Activated CD4-positive, alpha-beta T cell treated with anti-CD3 and anti-CD28 coated beads for 1 hour (primary cell): ENCODE data around the gene MAFB.

Experiments
- DNase-seq: peaks from one replicate; pipeline ENCODE4 v3.0.0-alpha.2; 2020

MAFB gene

DNA sequence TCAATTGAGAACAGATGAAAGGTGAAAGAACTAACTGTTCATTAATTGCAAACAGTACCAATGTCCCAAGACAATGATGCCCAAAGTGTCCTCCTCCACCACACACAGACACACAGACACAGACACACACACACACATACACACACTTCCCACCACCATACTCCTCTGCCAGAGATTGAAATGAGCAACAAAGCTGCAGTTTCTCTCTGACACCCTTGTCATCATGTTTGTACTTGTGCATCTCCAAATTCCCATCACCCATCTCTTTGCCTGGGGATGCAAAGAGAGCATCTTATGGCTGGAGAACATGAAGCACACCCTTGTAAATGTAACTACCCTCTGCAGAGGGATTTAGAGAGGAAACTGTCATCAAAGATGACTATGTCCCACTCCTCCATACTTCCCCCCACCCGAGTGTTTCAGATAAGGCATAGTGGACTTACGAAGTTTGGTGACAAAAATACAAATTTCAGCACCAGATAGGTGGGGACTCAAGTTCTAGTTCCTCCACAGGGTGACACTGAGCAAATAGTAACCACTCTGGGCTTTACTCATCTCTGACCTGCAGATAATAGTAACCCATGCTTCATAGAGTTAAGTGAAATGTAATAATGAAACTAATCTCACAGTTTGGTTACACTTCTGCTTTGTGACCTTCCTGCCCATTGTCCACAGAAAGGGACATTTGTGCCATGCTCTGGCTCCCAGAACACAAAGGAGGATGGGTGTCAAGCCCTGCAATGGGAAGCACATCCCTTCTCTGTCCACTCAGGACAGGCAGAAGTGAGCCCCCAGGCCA lies 8.7 kb downstream of the MAFB start:
- no peak for DNase-seq

- DNase-seq: no peak
These were observed 9.9 kb downstream of the MAFB start for GRCh38 chr20:40679184-40679583.

DNA sequence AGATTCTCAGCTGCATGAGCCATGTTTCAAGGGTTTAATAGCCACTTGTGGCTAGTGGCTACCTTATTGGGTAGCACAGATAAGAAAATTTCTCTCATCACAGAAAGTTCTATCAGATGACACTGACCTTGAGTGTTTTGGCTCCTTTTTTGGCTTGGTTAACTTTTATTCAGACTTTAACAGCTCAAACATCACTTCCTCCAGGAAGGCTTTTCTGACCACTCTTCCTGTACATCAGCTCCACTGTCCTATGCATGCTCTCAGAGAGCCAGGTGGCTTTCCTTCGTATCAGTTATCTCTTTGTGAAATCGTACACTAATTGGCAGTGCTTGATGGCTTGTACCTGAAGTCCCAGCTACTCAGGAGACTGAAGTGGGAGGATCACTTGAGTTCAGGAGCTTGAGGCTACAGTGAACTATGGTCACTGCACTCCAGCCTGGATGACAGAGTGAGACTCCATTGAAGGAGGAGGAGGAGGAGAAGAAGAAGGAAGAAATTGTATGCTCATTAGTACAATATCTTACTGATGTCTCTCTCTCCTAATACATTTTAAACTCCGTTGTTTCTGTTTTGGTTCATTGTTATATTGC lies 10.7 kb downstream of the MAFB start:
- DNase-seq: no peak

DNA sequence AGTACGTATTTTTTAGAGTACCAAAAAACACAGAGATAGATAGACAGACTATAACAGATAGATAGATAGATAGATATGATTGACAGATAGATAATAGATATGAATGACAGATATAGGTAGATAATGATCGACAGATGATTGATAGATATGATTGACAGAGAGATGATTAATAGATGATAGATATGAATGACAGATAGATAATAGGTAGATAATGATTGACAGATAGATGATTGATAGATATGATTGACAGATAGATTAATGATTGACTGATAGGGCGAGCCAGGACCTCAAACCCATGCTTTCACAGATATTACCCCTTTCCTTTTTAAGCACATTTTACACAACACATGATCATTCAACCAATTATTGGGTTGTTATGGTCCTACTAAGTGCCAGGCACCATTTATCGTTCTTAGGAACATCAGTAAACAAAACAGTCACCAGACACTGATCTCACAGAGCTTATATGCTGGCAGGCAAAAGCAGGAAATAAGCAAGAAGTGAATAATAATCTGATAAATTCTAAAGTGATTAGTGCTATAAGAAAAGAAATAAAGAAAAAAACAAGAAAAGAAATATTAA lies 11.6 kb downstream of the MAFB start:
- DNase-seq: no peak

GRCh38 chr20:40676491-40677269 lies 12.4 kb downstream of the MAFB start:
- DNase-seq: no peak

- no peak for DNase-seq
These were observed 13.3 kb downstream of the MAFB start for GRCh38 chr20:40675599-40676221.

GRCh38 chr20:40673442-40673841 lies 15.6 kb downstream of the MAFB start:
- no peak for DNase-seq

DNA sequence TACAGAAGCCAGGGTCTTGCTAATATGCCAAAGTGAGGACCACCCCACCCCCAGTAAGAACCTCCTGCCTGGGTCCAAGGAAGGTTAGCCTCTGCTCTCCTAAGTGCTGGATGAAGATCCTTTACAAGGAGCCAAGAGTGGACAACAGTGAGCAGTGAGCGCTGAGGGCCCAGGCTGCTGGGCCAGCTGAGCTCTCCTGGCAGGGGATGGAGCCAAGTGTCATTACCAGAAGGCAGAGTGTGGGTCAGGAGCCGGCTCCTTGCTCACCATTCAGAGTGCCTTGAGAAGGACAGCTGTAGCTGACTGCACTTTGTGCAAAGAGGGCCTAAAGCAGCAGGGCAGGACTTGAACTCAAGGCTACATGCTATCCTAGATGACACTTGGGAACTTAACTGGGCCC lies 16.9 kb downstream of the MAFB start:
- DNase-seq: no peak

DNA sequence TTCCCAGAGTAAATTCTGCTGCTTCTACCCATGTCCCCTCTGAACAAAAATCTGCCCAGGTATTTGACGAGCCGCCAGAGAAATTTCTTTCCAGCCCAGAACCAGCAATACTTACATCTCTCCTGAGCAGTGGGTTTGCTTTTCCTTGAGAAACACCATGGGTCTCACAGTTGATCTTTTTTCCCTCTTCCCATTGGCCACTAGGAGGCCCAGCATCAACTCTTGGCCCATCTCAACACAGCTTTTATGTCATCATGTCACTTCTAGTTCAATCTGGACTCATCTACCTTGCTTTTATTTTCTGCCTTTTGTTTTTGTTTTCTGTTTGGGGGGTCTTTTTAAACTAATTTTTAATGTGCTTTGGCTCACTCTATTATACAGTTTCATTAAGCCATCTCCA lies 18.8 kb downstream of the MAFB start:
- no peak for DNase-seq

GRCh38 chr20:40669692-40670091 lies 19.3 kb downstream of the MAFB start:
- DNase-seq: no peak

DNA sequence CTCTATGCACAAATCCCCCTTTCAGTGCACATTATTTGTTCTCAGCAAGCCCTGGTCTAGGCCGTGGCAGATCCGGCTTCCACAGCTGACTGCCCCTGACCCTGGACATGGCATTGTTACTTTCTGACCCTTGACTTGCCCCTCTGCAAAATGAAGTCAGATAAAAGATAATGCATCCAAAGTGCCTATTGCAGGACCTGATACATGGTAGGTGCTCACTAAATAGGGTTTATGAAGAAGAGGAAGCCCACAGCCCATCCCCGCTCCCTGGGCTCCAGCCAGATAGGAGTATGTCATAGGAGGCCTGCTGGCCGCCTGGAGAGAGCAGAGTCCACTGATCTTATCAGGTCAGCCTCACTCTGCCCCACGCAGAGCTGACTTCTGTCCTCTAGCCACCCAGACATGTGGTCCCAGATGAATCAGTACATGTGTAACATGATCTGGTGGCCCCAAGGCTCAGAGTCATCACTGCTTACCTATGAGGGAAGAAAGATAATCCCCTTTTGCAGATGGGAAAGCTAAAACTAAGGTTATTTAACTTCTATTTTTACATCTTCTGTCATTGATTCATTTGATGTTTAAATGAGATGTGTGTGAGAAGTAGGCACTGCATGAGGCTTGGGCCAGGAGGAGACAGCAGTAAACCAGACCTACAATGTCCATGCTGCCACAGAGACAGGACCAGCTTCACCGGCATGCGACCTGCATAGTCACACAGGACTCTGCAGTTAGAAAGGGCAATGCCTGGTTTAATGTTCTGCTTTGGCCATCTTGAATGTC lies 20.4 kb downstream of the MAFB start:
- no peak for DNase-seq

DNA sequence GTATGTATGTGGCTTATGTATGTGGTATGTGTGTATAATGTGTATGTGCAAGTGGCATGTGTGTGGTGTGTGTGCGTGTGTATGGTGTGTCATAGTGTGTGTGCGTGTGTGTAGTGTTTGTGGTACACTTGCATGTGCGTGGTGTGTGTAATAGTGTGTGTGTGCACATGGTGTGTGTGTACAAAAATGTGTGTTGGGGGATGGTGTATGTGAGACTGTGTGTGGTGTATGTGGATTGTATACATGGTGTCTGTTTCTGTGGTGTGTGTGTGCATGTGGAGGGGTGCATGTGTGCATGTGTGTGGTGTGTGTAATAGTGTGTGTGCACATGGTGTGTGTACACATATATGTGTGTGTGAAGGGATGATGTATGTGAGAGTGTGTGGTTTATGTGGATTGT lies 21.5 kb downstream of the MAFB start:
- no peak for DNase-seq

DNA sequence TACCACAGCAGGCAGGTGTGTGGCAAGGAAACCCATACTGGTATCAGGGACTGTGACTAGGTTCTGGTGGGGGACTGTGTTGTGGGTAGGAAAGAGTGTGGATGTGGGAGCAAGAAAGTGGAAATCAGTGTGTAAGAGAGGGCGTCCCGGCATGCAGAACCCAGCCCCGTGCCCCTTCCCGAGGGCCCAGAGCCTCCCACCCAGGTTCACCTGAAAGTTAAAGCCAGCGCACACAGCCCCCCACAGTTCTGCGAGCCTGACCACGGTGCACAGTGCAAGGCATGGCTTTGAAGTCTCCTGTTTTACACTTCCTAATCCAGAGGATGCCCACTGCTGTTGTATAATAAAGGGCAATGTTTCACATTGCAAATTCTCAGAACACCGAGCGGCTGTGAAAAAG lies 22.7 kb downstream of the MAFB start:
- no peak for DNase-seq

DNA sequence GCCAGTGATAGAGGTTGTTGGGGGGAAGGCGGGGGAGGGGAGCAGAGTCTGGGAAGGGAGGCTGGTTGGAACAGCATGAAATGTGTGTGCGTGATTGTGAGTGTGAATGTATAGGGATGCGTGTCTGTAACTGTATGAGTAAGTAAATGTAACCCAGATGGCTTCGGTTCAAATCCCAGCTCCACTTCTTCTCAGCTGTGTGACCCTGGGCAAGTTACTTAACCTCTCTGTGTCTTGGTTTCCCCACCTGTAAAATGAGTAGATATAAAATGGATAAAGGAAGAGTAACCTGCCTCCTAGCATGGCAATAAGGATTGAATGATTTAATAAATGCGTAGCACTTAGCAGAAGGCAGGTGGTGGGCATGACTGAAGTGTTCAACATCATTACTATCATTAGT lies 24.1 kb downstream of the MAFB start:
- no peak for DNase-seq

DNA sequence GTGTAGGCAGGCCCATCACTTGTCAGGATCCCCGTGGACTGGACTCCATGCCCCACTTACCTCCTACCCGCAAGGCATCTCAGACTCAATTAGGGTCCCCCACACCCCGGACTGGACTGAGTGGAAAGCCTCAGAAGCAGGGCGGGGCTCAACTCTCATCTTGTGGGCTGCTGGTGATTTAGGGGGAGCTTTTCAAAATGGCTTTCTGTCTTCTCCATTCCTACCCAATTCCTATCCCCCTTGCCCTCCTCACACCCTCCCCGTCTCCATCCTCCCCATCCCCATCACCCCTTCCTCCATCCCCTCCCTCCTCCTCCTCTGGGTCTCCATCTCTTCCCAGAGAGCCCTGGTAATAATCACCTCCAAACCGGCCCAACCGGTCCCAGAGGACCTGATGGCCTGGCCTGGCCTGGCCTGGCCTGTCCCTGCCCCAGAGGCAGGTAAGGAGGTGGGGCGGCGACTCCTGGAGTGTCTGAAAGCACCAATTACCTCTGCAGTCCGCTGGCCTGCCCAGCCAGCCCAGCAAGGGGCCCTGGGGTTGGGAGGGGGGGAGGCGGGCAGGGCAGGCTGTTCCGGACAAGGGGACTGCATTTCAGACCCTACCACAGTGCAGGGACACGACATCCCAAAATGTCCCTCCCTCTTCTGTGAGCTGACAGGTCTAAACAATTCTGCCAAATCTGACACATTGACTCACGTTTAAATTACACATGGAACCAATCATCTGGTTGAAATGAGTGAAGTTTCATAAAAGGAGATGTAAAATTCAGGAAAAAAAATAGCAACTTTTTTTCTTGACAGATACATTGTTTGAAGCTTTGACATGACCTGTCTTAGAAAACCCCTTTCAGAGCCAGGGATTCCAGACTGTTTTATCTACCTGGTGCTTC lies 24.8 kb downstream of the MAFB start:
- no peak for DNase-seq

GRCh38 chr20:40663304-40663790 lies 25.7 kb downstream of the MAFB start:
- no peak for DNase-seq

DNA sequence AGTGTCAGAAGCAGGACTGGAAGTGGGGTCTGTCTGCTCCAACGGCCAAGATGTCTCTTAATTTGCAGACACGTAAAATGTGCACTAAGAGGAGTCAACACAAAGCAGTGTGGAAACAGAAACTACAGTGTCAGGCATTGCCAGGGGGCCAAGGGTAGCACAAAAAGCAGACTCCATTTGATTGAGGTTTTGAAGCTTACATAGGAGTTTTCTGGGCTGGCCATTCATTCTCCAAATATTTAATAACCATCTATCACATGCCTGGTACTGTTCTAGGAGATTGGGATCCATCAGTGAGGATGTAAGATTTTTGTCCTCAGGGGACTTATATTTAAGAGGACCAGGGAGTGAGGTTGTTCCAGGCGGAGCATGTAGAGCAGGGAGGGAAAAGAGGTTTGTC lies 29.5 kb downstream of the MAFB start:
- DNase-seq: no peak

- DNase-seq: no peak
These were observed 30.5 kb downstream of the MAFB start for GRCh38 chr20:40658509-40658908.

DNA sequence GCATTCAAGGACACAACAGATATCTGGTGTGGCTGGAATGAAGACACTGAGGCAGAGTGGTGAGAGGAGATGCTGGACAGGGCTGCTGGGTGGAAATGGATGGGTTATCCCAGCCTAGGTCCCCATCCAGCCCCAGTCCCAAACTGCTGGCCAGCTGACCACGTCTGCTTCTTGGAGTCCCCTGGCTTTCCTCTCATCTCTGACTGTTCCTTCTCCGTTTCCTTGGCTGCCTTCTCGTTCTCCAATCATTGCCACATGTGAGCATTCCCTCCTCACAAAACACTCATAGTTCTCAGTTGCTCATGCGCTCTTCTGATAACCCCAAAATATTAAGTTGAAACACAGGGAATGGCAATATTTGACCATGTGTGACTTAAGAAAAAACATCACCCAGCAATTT lies 31.5 kb downstream of the MAFB start:
- no peak for DNase-seq

GRCh38 chr20:40655451-40655850 lies 33.6 kb downstream of the MAFB start:
- no peak for DNase-seq

GRCh38 chr20:40654876-40655275 lies 34.2 kb downstream of the MAFB start:
- no peak for DNase-seq
